ENCODE data around the gene RRP9. TPM values are rescaled to one million over a fixed set of nuclear protein-coding genes. Genes with fewer than 3 reads are reported as not detected.

RRP9 gene
- total and polyA plus RNA-seq, 9 donors: 4.9 to 32.7 (median 16.8) TPM

GRCh38 chr3:51986010-51986947 is 44.6 kb upstream of the RRP9 start:
- no peaks in the 10 kb centered on the region for H3K9me3 ChIP-seq
- H3K4me1 ChIP-seq (ENCODE audit: insufficient read depth): peaks cover 9% of the 10 kb centered on the region
- TF ChIP-seq EP300 (IDR thresholded peaks at IDR 0.05) (no peak), POLR2A (IDR thresholded peaks at IDR 0.05) (no peak), CTCF (IDR thresholded peaks at IDR 0.05) (no peak)
- 77 to 79% (median 79%) methylated on average over 11 to 12 of the region's 12 CpGs for WGBS, 3 donors
- no peak overlapping the region for H3K27ac ChIP-seq
- DNase-seq: no peak
- no peaks in the 10 kb centered on the region for H3K27me3 ChIP-seq
- intact Hi-C loops (cut with DNase I): no loop called here
- H3K36me3 ChIP-seq: no peaks in the 10 kb centered on the region
- no peak overlapping the region for H3K4me3 ChIP-seq

DNA sequence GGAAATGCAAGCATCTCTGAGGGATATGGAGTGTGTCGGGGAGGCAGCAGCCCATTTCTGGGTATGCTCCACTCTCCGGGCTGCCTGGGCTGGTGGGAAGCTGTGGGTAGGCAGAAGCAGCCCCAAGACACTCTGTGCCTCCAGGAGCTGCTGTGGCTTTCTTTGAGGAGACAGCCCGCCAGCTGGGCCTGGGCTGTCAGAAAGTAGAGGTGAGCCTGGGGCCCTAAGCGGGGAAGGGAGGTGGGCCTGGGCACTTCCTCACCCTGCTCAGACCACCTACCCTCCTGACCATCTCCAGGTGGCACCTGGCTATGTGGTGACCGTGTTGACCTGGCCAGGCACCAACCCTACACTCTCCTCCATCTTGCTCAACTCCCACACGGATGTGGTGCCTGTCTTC is 43.4 kb upstream of the RRP9 start:
- intact Hi-C loops (cut with DNase I): no loop called here
- no peak overlapping the region for H3K27ac ChIP-seq
- TF ChIP-seq CTCF (IDR thresholded peaks at IDR 0.05): no peak
- no peak for TF ChIP-seq POLR2A (IDR thresholded peaks at IDR 0.05)
- no peak for TF ChIP-seq EP300 (IDR thresholded peaks at IDR 0.05)

GRCh38 chr3:51984269-51984647 is 42.6 kb upstream of the RRP9 start:
- intact Hi-C loops (cut with DNase I): no loop called here
- no peak for TF ChIP-seq CTCF (IDR thresholded peaks at IDR 0.05)
- H3K27me3 ChIP-seq: no peaks in the 10 kb centered on the region
- DNase-seq: no peak
- H3K4me1 ChIP-seq (ENCODE audit: insufficient read depth): peaks cover 9% of the 10 kb centered on the region
- H3K9me3 ChIP-seq: no peaks in the 10 kb centered on the region
- no peak overlapping the region for H3K4me3 ChIP-seq
- H3K27ac ChIP-seq: peak overlapping the region; percentile 2 to 96
- H3K36me3 ChIP-seq: no peaks in the 10 kb centered on the region

More for the DNA sequence above, 43.4 kb upstream of the RRP9 start:
- Histone ChIP-seq H3K4me1 (ENCODE audit: insufficient read depth) (peaks cover 9% of the 10 kb centered on the region), H3K27me3 (no peaks in the 10 kb centered on the region), H3K4me3 (no peak overlapping the region), H3K36me3 (no peaks in the 10 kb centered on the region), H3K9me3 (no peaks in the 10 kb centered on the region)
- no peak for DNase-seq
- WGBS, 3 donors: 77 to 84% (median 78%) methylated on average over 6 of the region's 6 CpGs

- no peak for DNase-seq
- Histone ChIP-seq H3K36me3 (no peaks in the 10 kb centered on the region), H3K9me3 (no peaks in the 10 kb centered on the region), H3K4me1 (ENCODE audit: insufficient read depth) (peaks cover 9% of the 10 kb centered on the region), H3K27ac (peak overlapping the region; percentile 2 to 96), H3K27me3 (no peaks in the 10 kb centered on the region), H3K4me3 (peak overlapping the region; percentile 61)
- intact Hi-C loops (cut with DNase I): no loop called here
- TF ChIP-seq CTCF (IDR thresholded peaks at IDR 0.05): no peak
- WGBS, 3 donors: 63 to 70% (median 65%) methylated on average over 22 of the region's 22 CpGs
Observed at GRCh38 chr3:51983578-51984268, 42.0 kb upstream of the RRP9 start.
